GM12878 (cell line): ENCODE data around the gene EFNA4. TPM values are rescaled to one million over a fixed set of nuclear protein-coding genes. Genes with fewer than 3 reads are reported as not detected.

Experiments
- ATAC-seq: fragments of 200-7000 bp; cut with Tn5 transposase; 3 replicates; pipeline ENCODE4 v1.9.1; 2020; ENCODE audit warnings: mild to moderate bottlenecking, moderate library complexity
- BruUV-seq: library from RNA; stranded (reverse); fragments of 400-500 nt; replicated peaks from 2 replicates; lab custom pipeline; 2021; lab: Mats Ljungman, UMichigan
- CTCF ChIA-PET: fragments of 300-600 bp; sonication (Branson Sonifier 250); formaldehyde crosslinking; extraction: SDS; loops from one replicate; lab custom pipeline; 2021; ENCODE audit warnings: inconsistent platforms; lab: Yijun Ruan, JAX
- POLR2A ChIA-PET: fragments of 350-600 bp; formaldehyde crosslinking; extraction: SDS; loops from one replicate; lab custom pipeline; 2021; ENCODE audit warnings: inconsistent platforms; lab: Charles Lee
- RAD21 ChIA-PET: fragments of 300-600 bp; sonication (Branson Sonifier 250); formaldehyde crosslinking; loops from one replicate; lab custom pipeline; 2023; ENCODE audit warnings: antibody characterized with exemption; ENCODE audit not compliant: unreplicated experiment; lab: Charles Lee
- SMC1A ChIA-PET: fragments of 300-600 bp; sonication (Branson Sonifier 250); formaldehyde crosslinking; loops from one replicate; lab custom pipeline; 2023; ENCODE audit not compliant: unreplicated experiment, uncharacterized antibody; lab: Charles Lee
- DNase-seq: peaks from one replicate; pipeline ENCODE4 v3.0.0-alpha.2; 2011; ENCODE audit warnings: low read depth, low spot score
- FAIRE-seq: peaks from 3 replicates; lab custom pipeline; 2011; peaks lifted over from hg19 to GRCh38; lab: Jason Lieb, UNC
- H2AFZ ChIP-seq: 2 replicates; pipeline ENCODE4 v1.6.0; 2011; ENCODE audit warnings: low read depth, low read length, control low read depth; ENCODE audit not compliant: control insufficient read depth
- H3K27ac ChIP-seq: 2 replicates; pipeline ENCODE4 v1.5.1; 2011; ENCODE audit warnings: control low read depth; ENCODE audit not compliant: control insufficient read depth, insufficient read depth
- H3K27me3 ChIP-seq, 2 experiments: replicated peaks in 1 of 2; 2 replicates each; pipeline versions ENCODE4 v1.6.0 to v1.6.1; 2011; ENCODE audit warnings: low read length in 1 of 2; ENCODE audit not compliant: control insufficient read depth in 2 of 2, insufficient read depth in 2 of 2
- H3K36me3 ChIP-seq, 2 experiments: 2 replicates each; pipeline ENCODE4 v1.5.1; 2011; ENCODE audit warnings: low read length in 1 of 2; ENCODE audit not compliant: control insufficient read depth in 2 of 2, insufficient read depth in 2 of 2
- H3K4me1 ChIP-seq: 2 replicates; pipeline ENCODE4 v1.6.1; 2011; ENCODE audit warnings: mild to moderate bottlenecking, low read length, moderate library complexity, mixed read lengths; ENCODE audit not compliant: control insufficient read depth, insufficient read depth
- H3K4me2 ChIP-seq: 2 replicates; pipeline ENCODE4 v1.6.0; 2011; ENCODE audit warnings: control low read depth; ENCODE audit not compliant: control insufficient read depth, insufficient read depth
- H3K4me3 ChIP-seq: fragments of 200-600 bp; sonication (generic); 2 replicates; pipeline ENCODE4 v1.5.1; 2016
- H3K79me2 ChIP-seq: 2 replicates; pipeline ENCODE4 v1.6.0; 2011; ENCODE audit warnings: low read length; ENCODE audit not compliant: control insufficient read depth, insufficient read depth
- H3K9ac ChIP-seq: 2 replicates; pipeline ENCODE4 v1.8.0; 2011; ENCODE audit warnings: low read length, control low read depth, mixed read lengths; ENCODE audit not compliant: control insufficient read depth, insufficient read depth
- H3K9me3 ChIP-seq: replicated peaks from 3 replicates; pipeline ENCODE4 v1.5.1; 2011; ENCODE audit warnings: mild to moderate bottlenecking, low read length; ENCODE audit not compliant: control insufficient read depth, insufficient read depth
- H4K20me1 ChIP-seq: 2 replicates; pipeline ENCODE4 v1.6.0; 2011; ENCODE audit not compliant: control insufficient read depth, insufficient read depth
- ASH2L ChIP-seq: fragments of 300-600, 200-600 bp; sonication (generic); IDR thresholded peaks from 2 replicates; pipeline ENCODE4 v1.6.1; 2017; ENCODE audit warnings: low read depth, mild to moderate bottlenecking, borderline replicate concordance
- ATF7 ChIP-seq: fragments of 450-650 bp; IDR thresholded peaks from 2 replicates; pipeline ENCODE4 v1.6.1; 2016; ENCODE audit warnings: low read depth, mild to moderate bottlenecking
- CHD1 ChIP-seq: IDR thresholded peaks from 2 replicates; pipeline ENCODE4 v1.6.1; 2012; ENCODE audit warnings: low read depth, low read length, improper control_type of control experiment
- DPF2 ChIP-seq: fragments of 450-650 bp; IDR thresholded peaks from 2 replicates; pipeline ENCODE4 v1.6.1; 2017; ENCODE audit warnings: mild to moderate bottlenecking
- JUND ChIP-seq: IDR thresholded peaks from 2 replicates; pipeline ENCODE4 v1.6.1; 2012; ENCODE audit warnings: low read depth, mild to moderate bottlenecking, low read length, improper control_type of control experiment, moderate library complexity
- WRNIP1 ChIP-seq: IDR thresholded peaks from 2 replicates; pipeline ENCODE4 v1.6.1; 2011; ENCODE audit warnings: low read depth, low read length, improper control_type of control experiment, borderline replicate concordance
- WGBS: methylation state at CpG from one replicate; pipeline ENCODE4 v1.1.6; 2016; ENCODE audit warnings: low lambda C conversion rate; ENCODE audit not compliant: insufficient replicate concordance, insufficient coverage; ENCODE audit errors: missing lambda C conversion rate; 5-methylcytosine and 5-hydroxymethylcytosine counted together
- in situ Hi-C: fragments of 300-500 bp; cut with MboI; formaldehyde crosslinking; loops from 9 replicates; pipeline ENCODE4 v1.14.3; 2018; ENCODE audit warnings: mixed read lengths
- intact Hi-C: fragments of 100-400 bp; cut with micrococcal nuclease; formaldehyde crosslinking; loops from one replicate; pipeline ENCODE4 v1.14.2; 2022; ENCODE audit not compliant: unreplicated experiment
- polyA plus RNA-seq, 11 experiments: library from polyadenylated mRNA; depleted of rRNA in 4 of 11; unstranded in 6 of 11; stranded (reverse) in 5 of 11; fragments of >200 nt; fragmentation: Nextera tagmentation in 4 of 11; fragmentation: Illumina TruSeq in 1 of 11; extraction: Ambion mirVana in 4 of 11; extraction: Trizol in 1 of 11; gene quantifications; 1 replicate in 1 of 11; 2 replicates in 10 of 11; pipeline versions ENCODE4 v1.2.1 to v1.2.3, GENCODE V29; 2011 to 2016; ENCODE audit warnings: inconsistent platforms in 2 of 11, missing spikeins in 2 of 11, low read depth in 1 of 11
- total RNA-seq, 4 experiments: library from RNA; depleted of rRNA in 3 of 4; stranded (reverse); fragments of >200 nt in 3 of 4; fragmentation: Illumina TruSeq in 1 of 4; extraction: Trizol in 1 of 4; gene quantifications; 2 replicates each; pipeline versions ENCODE4 v1.2.1 to v1.2.3, GENCODE V29; 2013 to 2021
- TF ChIP-seq, protein P1 (sequence below): fragments of 150-350 bp; IDR thresholded peaks from 2 replicates; pipeline ENCODE4 v1.6.1; 2014; ENCODE audit warnings: mild to moderate bottlenecking, low read depth, low read length
- TF ChIP-seq, protein P2 (sequence below): fragments of 450-650 bp; IDR thresholded peaks from 2 replicates; pipeline ENCODE4 v1.6.1; 2017; ENCODE audit warnings: borderline replicate concordance
- TF ChIP-seq, protein P3 (sequence below): fragments of 450-650 bp; IDR thresholded peaks from 2 replicates; pipeline ENCODE4 v1.6.1; 2016; ENCODE audit warnings: mild to moderate bottlenecking, moderate library complexity, borderline replicate concordance

EFNA4 gene
- total and polyA plus RNA-seq, 10 of the 15 experiments (the other 5 are each of a cell fraction or from before 2014, with no cell fraction given) = 0.52 to 14.1 (median 4.8) TPM

DNA sequence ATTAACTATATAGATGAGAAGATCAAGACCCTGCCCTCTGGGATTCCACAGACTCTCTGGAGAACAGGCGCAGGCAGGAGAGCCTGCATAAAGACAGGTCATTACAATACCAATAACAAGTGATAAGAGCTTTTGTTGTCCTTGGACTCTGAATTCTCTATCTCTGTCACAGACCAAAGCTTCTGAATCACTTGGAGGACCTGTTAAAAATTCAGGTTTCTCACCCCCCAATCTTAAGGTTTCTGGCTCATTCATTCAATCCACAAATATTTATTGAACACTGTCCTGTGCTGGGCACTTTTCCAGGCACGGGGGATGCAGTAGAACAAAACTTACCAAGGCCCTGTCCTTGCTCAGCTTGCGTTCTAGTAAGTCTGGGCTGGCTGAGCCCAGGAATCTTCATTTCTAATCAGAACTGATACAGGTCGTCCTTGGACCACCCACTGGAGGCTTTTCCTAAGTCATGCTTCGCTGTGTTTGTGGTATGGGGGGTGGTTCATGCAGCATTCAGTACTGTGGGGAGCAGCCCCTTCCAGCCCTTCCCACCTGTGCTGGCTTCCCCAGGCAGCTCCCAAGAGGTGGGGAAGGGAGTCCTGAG, 1.4 kb downstream of the EFNA4 start:
- SMC1A ChIA-PET = interaction anchor here (1.1 to 1.8 kb wide), 6 partner anchors 8 to 91 kb away, joined by 3 to 14 read pairs (median 4); partner anchors contain the start of gene EFNA3
- Histone ChIP-seq H3K36me3 (no peaks in the 10 kb centered on the region; a peak in 2 of 4 replicates), H3K79me2 (no peaks in the 10 kb centered on the region), H3K9ac (0 out of 2 replicates have a peak overlapping the region, but pooled peaks have one; percentile 84), H3K9me3 (no peaks in the 10 kb centered on the region), H3K4me2 (peak overlapping the region; percentile 96), H2AFZ (no peak overlapping the region), H3K4me1 (peaks cover 16% of the 10 kb centered on the region), H3K4me3 (peak overlapping the region; percentile 95; the same call in 1 of the 2 replicates), H3K27me3 (no peaks in the 10 kb centered on the region), H3K27ac (no peak overlapping the region), H4K20me1 (no peaks in the 10 kb centered on the region)
- TF ChIP-seq DPF2 (no peak), JUND (no peak), ASH2L (no peak), CHD1 (no peak), WRNIP1 (no peak), ATF7 (no peak)
- TF ChIP-seq, protein P1, sequence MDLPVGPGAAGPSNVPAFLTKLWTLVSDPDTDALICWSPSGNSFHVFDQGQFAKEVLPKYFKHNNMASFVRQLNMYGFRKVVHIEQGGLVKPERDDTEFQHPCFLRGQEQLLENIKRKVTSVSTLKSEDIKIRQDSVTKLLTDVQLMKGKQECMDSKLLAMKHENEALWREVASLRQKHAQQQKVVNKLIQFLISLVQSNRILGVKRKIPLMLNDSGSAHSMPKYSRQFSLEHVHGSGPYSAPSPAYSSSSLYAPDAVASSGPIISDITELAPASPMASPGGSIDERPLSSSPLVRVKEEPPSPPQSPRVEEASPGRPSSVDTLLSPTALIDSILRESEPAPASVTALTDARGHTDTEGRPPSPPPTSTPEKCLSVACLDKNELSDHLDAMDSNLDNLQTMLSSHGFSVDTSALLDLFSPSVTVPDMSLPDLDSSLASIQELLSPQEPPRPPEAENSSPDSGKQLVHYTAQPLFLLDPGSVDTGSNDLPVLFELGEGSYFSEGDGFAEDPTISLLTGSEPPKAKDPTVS = no peak
- TF ChIP-seq, protein P2, sequence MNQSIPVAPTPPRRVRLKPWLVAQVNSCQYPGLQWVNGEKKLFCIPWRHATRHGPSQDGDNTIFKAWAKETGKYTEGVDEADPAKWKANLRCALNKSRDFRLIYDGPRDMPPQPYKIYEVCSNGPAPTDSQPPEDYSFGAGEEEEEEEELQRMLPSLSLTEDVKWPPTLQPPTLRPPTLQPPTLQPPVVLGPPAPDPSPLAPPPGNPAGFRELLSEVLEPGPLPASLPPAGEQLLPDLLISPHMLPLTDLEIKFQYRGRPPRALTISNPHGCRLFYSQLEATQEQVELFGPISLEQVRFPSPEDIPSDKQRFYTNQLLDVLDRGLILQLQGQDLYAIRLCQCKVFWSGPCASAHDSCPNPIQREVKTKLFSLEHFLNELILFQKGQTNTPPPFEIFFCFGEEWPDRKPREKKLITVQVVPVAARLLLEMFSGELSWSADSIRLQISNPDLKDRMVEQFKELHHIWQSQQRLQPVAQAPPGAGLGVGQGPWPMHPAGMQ = no peak
- TF ChIP-seq, protein P3, sequence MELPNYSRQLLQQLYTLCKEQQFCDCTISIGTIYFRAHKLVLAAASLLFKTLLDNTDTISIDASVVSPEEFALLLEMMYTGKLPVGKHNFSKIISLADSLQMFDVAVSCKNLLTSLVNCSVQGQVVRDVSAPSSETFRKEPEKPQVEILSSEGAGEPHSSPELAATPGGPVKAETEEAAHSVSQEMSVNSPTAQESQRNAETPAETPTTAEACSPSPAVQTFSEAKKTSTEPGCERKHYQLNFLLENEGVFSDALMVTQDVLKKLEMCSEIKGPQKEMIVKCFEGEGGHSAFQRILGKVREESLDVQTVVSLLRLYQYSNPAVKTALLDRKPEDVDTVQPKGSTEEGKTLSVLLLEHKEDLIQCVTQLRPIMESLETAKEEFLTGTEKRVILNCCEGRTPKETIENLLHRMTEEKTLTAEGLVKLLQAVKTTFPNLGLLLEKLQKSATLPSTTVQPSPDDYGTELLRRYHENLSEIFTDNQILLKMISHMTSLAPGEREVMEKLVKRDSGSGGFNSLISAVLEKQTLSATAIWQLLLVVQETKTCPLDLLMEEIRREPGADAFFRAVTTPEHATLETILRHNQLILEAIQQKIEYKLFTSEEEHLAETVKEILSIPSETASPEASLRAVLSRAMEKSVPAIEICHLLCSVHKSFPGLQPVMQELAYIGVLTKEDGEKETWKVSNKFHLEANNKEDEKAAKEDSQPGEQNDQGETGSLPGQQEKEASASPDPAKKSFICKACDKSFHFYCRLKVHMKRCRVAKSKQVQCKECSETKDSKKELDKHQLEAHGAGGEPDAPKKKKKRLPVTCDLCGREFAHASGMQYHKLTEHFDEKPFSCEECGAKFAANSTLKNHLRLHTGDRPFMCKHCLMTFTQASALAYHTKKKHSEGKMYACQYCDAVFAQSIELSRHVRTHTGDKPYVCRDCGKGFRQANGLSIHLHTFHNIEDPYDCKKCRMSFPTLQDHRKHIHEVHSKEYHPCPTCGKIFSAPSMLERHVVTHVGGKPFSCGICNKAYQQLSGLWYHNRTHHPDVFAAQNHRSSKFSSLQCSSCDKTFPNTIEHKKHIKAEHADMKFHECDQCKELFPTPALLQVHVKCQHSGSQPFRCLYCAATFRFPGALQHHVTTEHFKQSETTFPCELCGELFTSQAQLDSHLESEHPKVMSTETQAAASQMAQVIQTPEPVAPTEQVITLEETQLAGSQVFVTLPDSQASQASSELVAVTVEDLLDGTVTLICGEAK = no peak
- intact Hi-C loops (loop anchor here (5.0 kb wide), 3 partner anchors 93 to 398 kb away; partner anchors contain the start of genes CKS1B and SHC1), in situ Hi-C loops (loop anchor here (5.0 kb wide), 1 partner anchor 503 kb away; no protein-coding TSS in a partner anchor)
- FAIRE-seq (no peak), ATAC-seq (no peak), DNase-seq (no peak)
- CTCF ChIA-PET = interaction anchor here (0.6 to 15.5 kb wide), 8 partner anchors 14 to 395 kb away, joined by 3 to 195 read pairs (median 6); partner anchors contain the start of genes ADAM15 and KRTCAP2
- RAD21 ChIA-PET = interaction anchor here (0.6 to 4.7 kb wide), 5 partner anchors 11 to 505 kb away, joined by 3 to 63 read pairs (median 6); no protein-coding TSS in a partner anchor
- WGBS = 57% methylated on average over 5 of the region's 5 CpGs
- BruUV-seq = TSS peak; percentile 81
- POLR2A ChIA-PET = interaction anchor here (1.0 to 1.5 kb wide), 6 partner anchors 10 to 126 kb away, joined by 3 to 12 read pairs (median 4); no protein-coding TSS in a partner anchor
